ENCODE results near the gene GJE1. TPM values are rescaled to one million over a fixed set of nuclear protein-coding genes. Genes with fewer than 3 reads are reported as not detected.
A peak's percentile ranks its signal among the peaks of the same experiment; 100 is the strongest.
"Not testable (repeated sequence)": the region's sequence is repeated elsewhere in the genome, so short reads cannot be mapped to it uniquely, and the experiment has no call there.

GJE1 gene, protein sequence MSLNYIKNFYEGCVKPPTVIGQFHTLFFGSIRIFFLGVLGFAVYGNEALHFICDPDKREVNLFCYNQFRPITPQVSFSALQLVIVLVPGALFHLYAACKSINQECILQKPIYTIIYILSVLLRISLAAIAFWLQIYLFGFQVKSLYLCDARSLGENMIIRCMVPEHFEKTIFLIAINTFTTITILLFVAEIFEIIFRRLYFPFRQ
- not detected in 2 replicates for total RNA-seq

DNA sequence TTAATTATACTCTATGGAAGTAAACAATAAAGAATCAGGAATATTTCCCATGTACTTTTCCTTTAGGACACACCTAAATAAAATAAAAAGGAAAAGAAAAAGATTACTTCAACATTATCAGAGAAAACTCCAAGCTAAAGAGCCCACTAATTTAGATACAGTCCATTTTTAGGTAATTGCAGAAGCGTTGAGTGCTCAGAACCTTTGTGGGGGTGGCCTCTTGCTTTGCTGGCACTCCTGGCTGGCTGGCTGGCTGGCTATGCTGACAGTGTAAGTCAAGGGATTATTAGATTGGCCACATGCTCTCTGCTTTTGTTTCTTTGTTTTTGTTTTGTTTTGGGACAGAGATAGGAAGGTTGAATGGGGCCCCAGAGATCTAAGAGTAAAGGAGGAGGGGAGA lies at the start of gene GJE1:
TSS of gene GJE1 (plus strand) at position 301 of the 400 bp plus-strand sequence. CDS start 234 bp downstream, outside the sequence.
- Mint-ChIP-seq H3K4me3 (ENCODE audit: low read depth) (no peak within 1 kb of the TSS), H3K27me3 (ENCODE audit: low read depth) (peaks cover 22% of the 10 kb centered on the region), H3K4me1 (ENCODE audit: low read depth) (no peaks in the 10 kb centered on the region), H3K36me3 (ENCODE audit: low read depth) (no peaks in the 10 kb centered on the region), H3K9me3 (no peaks in the 10 kb centered on the region), H3K27ac (no peak within 1 kb of the TSS)
- DNase-seq (ENCODE audit: low spot score) = no peak
- intact Hi-C loops (cut with micrococcal nuclease) = no loop called here

GRCh38 chr6:142087950-142088857 lies 44.5 kb upstream of the GJE1 start:
- no peak overlapping the region for H3K27ac Mint-ChIP-seq
- H3K4me1 Mint-ChIP-seq (ENCODE audit: low read depth) = no peaks in the 10 kb centered on the region
- H3K27me3 Mint-ChIP-seq (ENCODE audit: low read depth) = peaks cover 11% of the 10 kb centered on the region
- H3K9me3 Mint-ChIP-seq = no peaks in the 10 kb centered on the region
- no peak overlapping the region for H3K4me3 Mint-ChIP-seq (ENCODE audit: low read depth)
- no peak for DNase-seq (ENCODE audit: low spot score)
- no peaks in the 10 kb centered on the region for H3K36me3 Mint-ChIP-seq (ENCODE audit: low read depth)
- intact Hi-C loops (cut with micrococcal nuclease) = no loop called here

DNA sequence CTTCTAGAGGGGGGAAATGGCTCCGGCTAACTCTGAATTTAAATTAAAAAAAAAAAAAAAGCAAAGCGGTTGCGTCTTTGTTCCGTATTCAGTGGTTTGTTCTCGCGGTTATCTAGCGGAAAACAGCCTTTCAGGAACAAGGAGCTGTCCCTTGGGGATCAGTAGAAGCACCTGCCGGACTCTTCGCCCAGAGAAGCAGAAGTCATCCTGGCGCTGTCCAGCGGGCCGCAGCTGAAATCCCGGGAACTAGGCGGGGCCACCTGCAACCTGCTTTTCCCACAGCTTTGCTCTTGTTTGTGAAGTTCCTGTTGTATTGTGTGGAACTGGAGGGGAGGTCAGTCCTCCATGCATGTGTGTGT lies 43.9 kb upstream of the GJE1 start:
- Mint-ChIP-seq H3K4me1 (ENCODE audit: low read depth) (no peaks in the 10 kb centered on the region), H3K4me3 (ENCODE audit: low read depth) (no peak overlapping the region), H3K27ac (no peak overlapping the region), H3K36me3 (ENCODE audit: low read depth) (no peaks in the 10 kb centered on the region), H3K9me3 (no peaks in the 10 kb centered on the region), H3K27me3 (ENCODE audit: low read depth) (peaks cover 11% of the 10 kb centered on the region)
- DNase-seq (ENCODE audit: low spot score) = no peak
- intact Hi-C loops (cut with micrococcal nuclease) = no loop called here

DNA sequence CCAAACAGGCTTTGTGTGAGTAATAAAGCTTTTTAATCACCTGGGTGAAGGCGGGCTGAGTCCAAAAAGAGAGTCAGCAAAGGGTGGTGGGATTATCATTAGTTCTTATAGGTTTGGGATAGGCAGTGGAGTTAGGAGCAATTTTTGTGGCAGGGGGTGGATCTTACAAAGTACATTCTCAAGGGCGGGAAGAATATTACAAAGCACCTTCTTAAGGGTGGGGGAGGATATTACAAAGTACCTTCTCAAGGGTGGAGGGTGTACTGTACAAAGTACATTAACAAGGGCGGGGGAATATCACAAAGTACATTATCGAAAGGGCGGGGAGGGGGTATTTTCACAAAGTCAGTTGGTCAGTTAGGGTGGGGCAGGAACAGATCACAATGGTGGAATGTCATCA lies 27.9 kb upstream of the GJE1 start:
- H3K36me3 Mint-ChIP-seq (ENCODE audit: low read depth); H3K4me3 Mint-ChIP-seq (ENCODE audit: low read depth); H3K27me3 Mint-ChIP-seq (ENCODE audit: low read depth); H3K4me1 Mint-ChIP-seq (ENCODE audit: low read depth); intact Hi-C loops (cut with micrococcal nuclease); H3K9me3 Mint-ChIP-seq; H3K27ac Mint-ChIP-seq; DNase-seq (ENCODE audit: low spot score): not testable (repeated sequence)

DNA sequence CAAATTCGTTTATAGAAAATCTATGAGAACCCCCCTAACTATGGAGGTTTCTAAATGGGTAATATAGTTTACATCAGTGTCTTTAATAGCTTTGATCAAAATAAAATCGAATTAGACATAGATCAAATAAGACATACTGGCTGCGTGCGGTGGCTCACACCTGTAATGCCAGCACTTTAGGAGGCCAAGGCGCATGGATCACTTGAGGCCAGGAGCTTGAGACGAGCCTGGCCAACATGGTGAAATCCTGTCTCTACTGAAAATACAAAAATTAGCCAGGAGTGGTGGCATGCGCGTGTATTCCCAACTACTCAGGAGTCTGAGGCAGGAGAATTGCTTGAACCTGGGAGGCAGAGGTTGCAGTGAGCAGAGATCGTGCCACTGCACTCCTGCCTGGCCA lies 21.9 kb upstream of the GJE1 start:
- not testable (repeated sequence) for H3K27me3 Mint-ChIP-seq (ENCODE audit: low read depth); H3K9me3 Mint-ChIP-seq; H3K27ac Mint-ChIP-seq; DNase-seq (ENCODE audit: low spot score); H3K36me3 Mint-ChIP-seq (ENCODE audit: low read depth); H3K4me3 Mint-ChIP-seq (ENCODE audit: low read depth); H3K4me1 Mint-ChIP-seq (ENCODE audit: low read depth)
- intact Hi-C loops (cut with micrococcal nuclease) = loop anchor here (5.0 kb wide), 1 partner anchor 434 kb away; no protein-coding TSS in a partner anchor

DNA sequence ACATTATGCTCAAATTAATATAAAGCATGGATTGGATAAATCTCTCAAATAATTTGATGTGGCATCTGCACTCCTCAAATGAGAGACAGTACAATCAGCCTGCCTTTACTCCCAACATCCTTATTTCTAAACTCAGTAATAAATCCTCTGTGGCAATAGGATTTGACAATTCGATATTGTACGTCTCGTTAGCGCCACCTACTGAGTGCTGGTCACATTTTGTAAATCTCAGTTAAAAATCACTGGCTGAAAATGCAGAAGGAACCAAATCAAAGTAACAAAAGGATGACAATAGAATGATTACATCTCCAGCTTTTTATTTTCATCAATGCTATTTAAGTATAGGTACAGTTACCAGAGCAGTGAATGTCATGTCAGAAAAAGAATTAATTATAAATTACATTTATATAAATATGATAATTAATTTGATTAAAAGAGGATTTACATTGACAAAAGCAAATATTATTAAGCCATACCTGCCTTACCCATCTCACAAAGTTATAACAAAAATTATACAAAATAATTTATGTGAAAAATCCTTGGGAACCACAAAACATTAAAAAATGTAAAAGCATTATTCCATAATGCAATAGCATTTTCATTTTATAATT lies 20.2 kb upstream of the GJE1 start:
- intact Hi-C loops (cut with micrococcal nuclease) = loop anchor here (1.0 to 5.0 kb wide), 2 partner anchors 123 to 435 kb away; no protein-coding TSS in a partner anchor
- Mint-ChIP-seq H3K27me3 (ENCODE audit: low read depth) (no peaks in the 10 kb centered on the region), H3K36me3 (ENCODE audit: low read depth) (no peaks in the 10 kb centered on the region), H3K27ac (no peak overlapping the region), H3K4me3 (ENCODE audit: low read depth) (no peak overlapping the region), H3K4me1 (ENCODE audit: low read depth) (no peaks in the 10 kb centered on the region), H3K9me3 (no peaks in the 10 kb centered on the region)
- peak; percentile 30 for DNase-seq (ENCODE audit: low spot score)

DNA sequence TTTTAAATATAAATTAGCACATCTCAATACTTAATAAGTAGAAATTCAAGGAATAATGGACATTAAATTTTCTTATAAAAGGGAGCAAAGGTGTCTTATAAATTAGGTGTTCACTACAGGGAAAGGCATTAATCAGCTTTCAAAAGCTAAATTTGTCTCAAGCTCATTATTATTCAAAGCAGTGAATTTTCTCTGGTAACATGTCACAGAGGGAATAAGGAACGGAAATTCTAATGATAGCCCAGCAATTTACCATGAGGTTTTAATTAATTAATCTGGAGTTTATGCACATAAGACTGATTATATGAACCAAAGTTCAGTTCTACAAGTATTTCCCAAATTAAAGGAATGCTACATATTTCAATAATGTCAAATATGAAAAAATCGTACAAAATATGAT lies 15.4 kb upstream of the GJE1 start:
- peaks cover 14% of the 10 kb centered on the region for H3K27me3 Mint-ChIP-seq (ENCODE audit: low read depth)
- DNase-seq (ENCODE audit: low spot score) = no peak

DNA sequence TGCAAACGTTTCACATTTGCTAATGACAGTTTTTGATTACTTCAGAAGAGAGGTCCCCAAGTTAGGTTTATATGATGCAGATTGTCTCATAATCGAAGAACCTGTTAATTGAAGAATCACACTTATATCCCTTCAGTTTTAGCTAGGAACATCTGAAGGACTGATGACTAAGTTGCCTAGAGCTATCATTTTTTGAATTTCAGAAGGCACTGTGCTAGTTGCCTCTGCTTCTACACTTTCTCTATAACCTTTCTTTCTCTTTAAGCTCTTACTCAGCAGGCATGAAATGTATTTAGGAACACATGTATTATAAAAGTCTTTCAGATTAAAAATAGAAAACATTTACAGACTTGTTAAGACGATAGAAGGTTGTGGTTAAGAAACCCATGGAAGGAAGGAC lies 14.4 kb upstream of the GJE1 start:
- H3K36me3 Mint-ChIP-seq (ENCODE audit: low read depth) = no peaks in the 10 kb centered on the region
- intact Hi-C loops (cut with micrococcal nuclease) = no loop called here
- no peak for DNase-seq (ENCODE audit: low spot score)
- no peak overlapping the region for H3K27ac Mint-ChIP-seq
- H3K9me3 Mint-ChIP-seq = no peaks in the 10 kb centered on the region
- peaks cover 14% of the 10 kb centered on the region for H3K27me3 Mint-ChIP-seq (ENCODE audit: low read depth)
- no peak overlapping the region for H3K4me3 Mint-ChIP-seq (ENCODE audit: low read depth)
- no peaks in the 10 kb centered on the region for H3K4me1 Mint-ChIP-seq (ENCODE audit: low read depth)

More for the DNA sequence above, 15.4 kb upstream of the GJE1 start:
- H3K4me1 Mint-ChIP-seq (ENCODE audit: low read depth) = no peaks in the 10 kb centered on the region
- no peaks in the 10 kb centered on the region for H3K36me3 Mint-ChIP-seq (ENCODE audit: low read depth)
- no peaks in the 10 kb centered on the region for H3K9me3 Mint-ChIP-seq
- no peak overlapping the region for H3K27ac Mint-ChIP-seq
- H3K4me3 Mint-ChIP-seq (ENCODE audit: low read depth) = no peak overlapping the region
- intact Hi-C loops (cut with micrococcal nuclease) = no loop called here

GRCh38 chr6:142118925-142119324 lies 13.8 kb upstream of the GJE1 start:
- no peak for DNase-seq (ENCODE audit: low spot score)
- Mint-ChIP-seq H3K36me3 (ENCODE audit: low read depth) (no peaks in the 10 kb centered on the region), H3K27me3 (ENCODE audit: low read depth) (peaks cover 14% of the 10 kb centered on the region), H3K4me3 (ENCODE audit: low read depth) (no peak overlapping the region), H3K9me3 (no peaks in the 10 kb centered on the region), H3K27ac (no peak overlapping the region), H3K4me1 (ENCODE audit: low read depth) (no peaks in the 10 kb centered on the region)
- intact Hi-C loops (cut with micrococcal nuclease) = no loop called here

GRCh38 chr6:142121342-142121741 lies 11.4 kb upstream of the GJE1 start:
- Mint-ChIP-seq H3K27me3 (ENCODE audit: low read depth) (peaks cover 17% of the 10 kb centered on the region), H3K36me3 (ENCODE audit: low read depth) (no peaks in the 10 kb centered on the region), H3K4me1 (ENCODE audit: low read depth) (no peaks in the 10 kb centered on the region), H3K4me3 (ENCODE audit: low read depth) (no peak overlapping the region), H3K27ac (no peak overlapping the region), H3K9me3 (no peaks in the 10 kb centered on the region)
- DNase-seq (ENCODE audit: low spot score) = no peak
- intact Hi-C loops (cut with micrococcal nuclease) = no loop called here

- no peaks in the 10 kb centered on the region for H3K9me3 Mint-ChIP-seq
Observed at GRCh38 chr6:142130814-142131213, 1.9 kb upstream of the GJE1 start.

GRCh38 chr6:142138876-142139275 lies 6.2 kb downstream of the GJE1 start:
- no peaks in the 10 kb centered on the region for H3K36me3 Mint-ChIP-seq (ENCODE audit: low read depth)
- H3K27ac Mint-ChIP-seq = no peak overlapping the region
- intact Hi-C loops (cut with micrococcal nuclease) = no loop called here
- no peaks in the 10 kb centered on the region for H3K9me3 Mint-ChIP-seq
- H3K27me3 Mint-ChIP-seq (ENCODE audit: low read depth) = peaks cover 5% of the 10 kb centered on the region
- no peak overlapping the region for H3K4me3 Mint-ChIP-seq (ENCODE audit: low read depth)
- DNase-seq (ENCODE audit: low spot score) = no peak
- H3K4me1 Mint-ChIP-seq (ENCODE audit: low read depth) = no peaks in the 10 kb centered on the region

More at GRCh38 chr6:142130814-142131213, 1.9 kb upstream of the GJE1 start:
- Mint-ChIP-seq H3K27ac (no peak overlapping the region), H3K27me3 (ENCODE audit: low read depth) (peaks cover 27% of the 10 kb centered on the region), H3K4me3 (ENCODE audit: low read depth) (no peak overlapping the region), H3K36me3 (ENCODE audit: low read depth) (no peaks in the 10 kb centered on the region), H3K4me1 (ENCODE audit: low read depth) (no peaks in the 10 kb centered on the region)
- intact Hi-C loops (cut with micrococcal nuclease) = no loop called here
- no peak for DNase-seq (ENCODE audit: low spot score)

DNA sequence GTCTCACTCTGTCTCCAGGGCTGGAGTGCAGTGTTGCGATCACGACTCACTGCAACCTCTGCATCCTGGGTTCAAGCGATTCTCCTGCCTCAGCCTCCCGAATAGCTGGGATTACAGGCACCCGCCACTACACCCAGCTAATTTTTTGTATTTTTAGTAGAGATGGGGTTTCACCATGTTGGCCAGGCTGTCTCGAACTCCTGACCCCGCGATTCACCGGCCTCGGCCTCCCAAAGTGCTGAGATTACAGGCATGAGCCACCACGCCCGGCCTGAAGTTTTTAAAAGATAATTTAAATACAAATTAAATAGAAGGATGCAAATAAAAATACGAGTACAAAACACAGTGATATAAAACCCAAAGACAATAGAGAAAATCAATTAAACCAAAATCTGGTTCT lies 8.8 kb downstream of the GJE1 start:
- not testable (repeated sequence) for H3K4me1 Mint-ChIP-seq (ENCODE audit: low read depth); H3K36me3 Mint-ChIP-seq (ENCODE audit: low read depth); H3K27ac Mint-ChIP-seq; DNase-seq (ENCODE audit: low spot score); H3K27me3 Mint-ChIP-seq (ENCODE audit: low read depth); H3K9me3 Mint-ChIP-seq; H3K4me3 Mint-ChIP-seq (ENCODE audit: low read depth)
- intact Hi-C loops (cut with micrococcal nuclease) = loop anchor here (10.0 kb wide), 3 partner anchors 333 to 1953 kb away; partner anchors contain the start of gene SF3B5

Measured in activated T-helper 2 cell treated with anti-CD3 and anti-CD28 coated beads, Interferon-gamma antibody, Interleukin-2, Interleukin-4, amounts not matched to agents 10 μg/mL and 5 μg/mL and 100 μg/mL, durations not matched to agents 14 hours and 24 hours and 36 hours (primary cell).